ENCODE data around the gene BFSP1.
A peak's percentile ranks its signal among the peaks of the same experiment; 100 is the strongest.

Gene BFSP1

DNA sequence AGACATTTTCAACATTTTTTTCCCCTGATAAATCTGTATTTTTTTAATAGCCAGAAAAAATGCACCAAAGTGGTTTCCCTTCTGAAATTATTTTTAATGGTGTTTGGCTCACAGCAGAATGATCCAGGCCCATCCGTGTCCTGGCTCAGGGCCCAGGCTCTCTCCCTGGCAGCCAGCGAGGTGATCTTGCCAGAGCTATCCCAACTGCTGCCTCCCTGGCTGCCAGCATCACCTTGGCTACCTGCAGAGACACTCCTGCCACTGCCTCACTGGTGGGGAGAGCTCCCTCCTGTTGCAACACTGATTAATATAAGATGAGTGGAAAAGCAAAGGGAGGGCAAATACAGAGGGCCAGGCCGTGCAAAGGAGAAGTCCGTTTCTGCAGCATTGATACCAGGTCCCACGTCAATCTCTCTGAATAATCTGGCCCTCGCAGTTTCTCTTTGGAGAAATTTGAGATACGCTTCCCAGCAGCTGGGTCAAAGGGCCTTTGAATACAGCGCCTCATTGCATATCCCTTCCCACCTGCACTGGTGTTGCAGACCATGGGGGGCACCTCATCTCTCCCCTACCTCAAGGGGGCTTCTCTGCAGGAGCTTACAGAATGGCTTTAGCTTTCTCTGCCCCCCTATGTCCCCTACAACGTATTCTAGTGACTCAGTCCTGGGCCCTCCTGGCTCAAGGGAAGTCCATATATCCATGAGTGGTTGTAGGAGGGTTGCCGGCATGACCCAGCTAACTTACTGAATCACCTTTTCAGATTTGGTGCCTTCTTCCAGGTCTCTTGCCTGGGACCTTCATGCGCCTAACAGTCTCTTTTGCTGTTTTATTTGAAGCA is 25.9 kb upstream of the BFSP1 start:
- DNase-seq = no peak

DNA sequence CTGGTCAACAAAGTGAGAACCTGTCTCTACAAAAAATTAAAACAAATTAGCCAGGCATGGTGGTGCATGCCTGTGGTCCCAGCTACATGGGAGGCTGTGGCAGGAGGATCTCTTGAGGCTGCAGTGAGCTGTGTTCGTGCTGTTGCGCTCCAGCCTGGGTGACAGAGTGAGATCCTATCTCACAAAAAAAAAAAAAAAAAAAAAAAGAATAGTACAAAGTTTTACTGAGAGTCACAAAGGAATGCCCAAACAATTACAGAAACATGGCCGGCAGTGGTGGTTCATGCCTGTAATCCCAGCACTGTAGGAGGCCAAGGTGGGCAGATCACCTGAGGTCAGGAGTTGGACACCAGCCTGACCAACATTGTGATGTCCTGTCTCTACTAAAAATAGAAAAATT is 23.9 kb upstream of the BFSP1 start:
- no peak for DNase-seq

- DNase-seq = no peak
Observed at GRCh38 chr20:17549131-17549530, 18.0 kb upstream of the BFSP1 start.

GRCh38 chr20:17545127-17545526 is 13.9 kb upstream of the BFSP1 start:
- no peak for DNase-seq

- no peak for DNase-seq
Observed at GRCh38 chr20:17543531-17544131, 12.5 kb upstream of the BFSP1 start.

DNA sequence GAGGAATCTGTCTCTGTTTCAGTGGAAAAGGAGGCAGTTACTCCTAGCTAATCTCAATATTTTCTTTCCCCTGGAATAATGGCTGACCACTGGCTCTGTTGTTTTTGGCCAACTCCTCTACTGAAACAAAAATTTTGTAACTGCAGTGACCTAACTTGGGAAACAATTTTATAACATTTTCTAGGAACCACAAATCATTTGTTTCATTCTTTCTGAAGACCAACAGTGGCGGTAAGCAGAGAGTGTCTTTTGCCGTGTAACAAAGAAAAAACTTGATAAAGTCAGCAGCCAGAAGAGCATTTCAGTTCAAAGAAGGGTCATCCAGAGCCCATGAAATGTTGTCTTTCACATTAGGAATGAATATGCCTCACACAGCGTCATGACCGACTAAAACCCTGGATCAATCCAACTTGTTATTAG is 11.8 kb upstream of the BFSP1 start:
- no peak for DNase-seq

GRCh38 chr20:17542481-17542880 is 11.3 kb upstream of the BFSP1 start:
- no peak for DNase-seq

DNA sequence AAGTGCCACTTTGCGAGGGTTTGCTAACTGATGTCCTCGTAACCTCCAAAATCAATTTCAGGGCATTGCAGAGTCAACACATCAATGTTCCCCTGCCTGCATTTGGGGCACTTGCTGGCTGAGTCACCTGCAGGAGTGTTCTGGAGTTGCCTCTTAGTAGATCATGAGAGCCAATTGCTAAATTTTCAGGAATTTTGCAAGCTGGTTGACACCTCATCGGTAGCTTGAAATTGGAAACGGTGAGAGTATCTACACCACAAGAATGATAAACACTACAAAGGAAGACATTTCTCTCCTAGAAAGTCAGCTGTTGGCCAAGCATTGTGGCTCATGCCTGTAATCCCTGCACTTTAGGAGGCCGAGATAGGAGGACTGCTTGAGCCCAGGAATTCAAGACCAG is 10.8 kb upstream of the BFSP1 start:
- no peak for DNase-seq

DNA sequence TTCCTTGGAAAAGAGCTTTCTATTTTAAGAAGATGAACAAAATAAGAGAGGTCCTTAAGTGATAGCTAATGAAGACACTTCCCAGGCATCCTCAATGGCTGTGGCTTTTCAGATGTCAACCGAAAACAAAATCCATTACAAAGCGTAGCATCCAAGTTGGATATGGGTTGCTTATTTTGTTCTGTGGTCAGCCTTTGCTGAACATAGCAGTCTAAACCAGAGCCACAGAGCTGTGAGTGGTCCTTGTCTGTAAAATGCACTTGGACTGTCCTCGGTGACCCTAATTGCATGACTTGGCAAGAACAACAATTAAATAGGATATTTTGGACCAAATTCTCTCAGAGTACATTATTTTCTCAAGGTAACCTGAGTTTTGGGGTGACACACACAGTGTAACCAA is 10.4 kb upstream of the BFSP1 start:
- no peak for DNase-seq

DNA sequence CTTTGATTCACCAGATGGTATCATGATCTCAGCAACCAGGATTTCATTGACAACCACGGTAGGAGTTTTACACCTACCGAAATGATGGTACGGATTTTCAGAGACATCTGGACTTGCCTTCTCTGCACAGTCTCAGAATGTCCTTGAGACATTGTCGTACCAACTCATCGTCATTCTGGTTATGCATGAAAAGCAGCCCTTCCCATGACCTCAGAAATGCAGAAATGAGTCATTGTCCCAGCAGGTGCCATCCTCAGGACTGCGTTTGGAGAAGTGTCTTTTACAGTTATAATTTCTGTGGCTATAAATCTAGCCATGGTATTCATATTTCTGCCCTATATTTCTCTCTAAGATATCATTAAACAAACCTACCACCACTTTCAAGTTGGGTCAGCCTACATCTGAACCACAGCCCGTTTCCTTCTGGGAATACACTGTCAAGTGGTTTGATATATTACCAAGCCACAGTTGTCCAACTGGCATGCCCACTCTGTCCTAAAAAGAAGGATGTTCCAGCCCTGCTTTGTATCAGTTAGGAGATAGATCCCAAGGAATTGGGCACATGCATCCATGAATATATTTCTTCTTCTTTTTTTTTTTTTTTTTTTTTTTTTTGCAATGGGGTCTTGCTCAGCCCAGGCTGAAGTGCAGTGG is 7.5 kb upstream of the BFSP1 start:
- no peak for DNase-seq

- no peak for DNase-seq
Observed at GRCh38 chr20:17537959-17538358, 6.8 kb upstream of the BFSP1 start.

GRCh38 chr20:17536944-17537444 is 5.8 kb upstream of the BFSP1 start:
- peak; percentile 58 to 69 for DNase-seq

DNA sequence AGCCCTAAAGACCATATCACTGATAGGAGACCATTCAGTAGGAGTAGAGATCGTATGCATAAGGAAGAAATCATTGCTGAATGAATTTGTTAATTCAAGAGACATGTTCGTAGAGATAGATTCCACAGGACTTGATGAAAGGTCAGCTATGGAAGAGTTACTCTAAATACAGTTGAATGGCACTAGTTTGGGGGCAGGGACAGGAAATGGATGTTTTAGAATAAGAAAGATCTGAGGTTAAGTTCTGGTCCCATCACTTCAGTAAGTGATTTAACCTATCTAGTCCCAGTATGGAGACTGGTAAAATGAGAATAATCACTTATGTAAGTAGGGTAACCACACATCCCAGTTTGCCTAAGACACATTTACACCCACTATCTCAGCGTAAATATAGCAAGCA is 2.9 kb upstream of the BFSP1 start:
- no peak for DNase-seq

- DNase-seq = no peak
Observed at GRCh38 chr20:17533396-17533795, 2.2 kb upstream of the BFSP1 start.

GRCh38 chr20:17531665-17532025 is 466 bp upstream of the BFSP1 start:
- no peak for DNase-seq

DNA sequence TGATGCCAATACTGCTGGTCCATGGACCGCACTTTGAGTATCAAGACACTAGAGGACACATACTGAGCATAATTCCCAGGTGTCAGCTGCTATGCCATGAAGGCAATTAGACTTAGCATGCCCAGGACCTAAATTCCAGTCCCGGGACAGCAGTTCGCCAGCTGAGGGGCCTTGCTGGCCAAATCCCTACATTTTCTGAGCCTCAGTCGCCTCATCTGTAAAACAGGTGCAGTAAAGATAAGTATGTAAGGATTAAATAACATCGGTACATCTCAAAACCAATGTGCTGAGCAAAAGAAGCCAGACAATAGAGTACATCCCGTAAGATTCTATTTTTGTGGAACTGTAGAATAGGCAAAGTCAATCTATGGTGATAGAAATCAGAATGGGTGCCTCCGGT is 1.0 kb downstream of the BFSP1 start:
- DNase-seq = no peak

DNA sequence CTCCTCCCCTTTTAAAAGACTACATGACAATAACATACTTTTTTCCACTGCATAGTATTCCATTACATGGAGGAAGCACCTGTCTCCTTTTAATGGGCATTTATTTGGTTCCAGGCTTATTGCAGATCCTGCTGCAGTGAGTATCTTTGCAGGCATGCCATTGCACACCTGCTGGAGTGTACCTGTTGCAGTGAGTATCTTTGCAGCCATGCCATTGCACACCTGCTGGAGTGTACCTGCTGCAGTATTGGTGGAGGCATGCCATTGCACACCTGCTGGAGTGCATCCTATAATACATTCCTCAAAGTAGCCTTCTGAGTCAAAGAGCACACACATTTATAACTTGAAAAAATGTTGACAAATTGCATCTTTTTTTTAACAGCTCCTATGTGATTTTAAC is 1.6 kb downstream of the BFSP1 start:
- no peak for DNase-seq

DNA sequence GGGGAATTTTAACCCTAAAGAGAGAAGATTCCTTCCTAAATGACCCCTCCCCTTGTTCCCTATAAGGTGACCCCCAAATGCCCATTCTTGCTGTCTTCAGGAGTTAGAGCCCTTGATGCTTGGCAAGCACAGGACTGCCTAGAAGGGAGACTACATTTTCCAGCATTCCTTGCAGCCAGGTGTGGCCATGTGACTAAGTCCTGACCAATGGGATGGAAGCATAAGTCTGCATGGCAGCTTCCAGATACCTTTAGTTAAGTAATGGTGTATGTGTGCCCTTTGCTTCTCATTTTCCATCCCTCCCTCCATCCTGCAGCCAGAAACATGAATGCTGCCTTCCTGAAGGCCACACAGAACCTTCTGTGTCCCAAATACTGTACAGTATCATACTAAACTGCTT is 5.5 kb downstream of the BFSP1 start:
- DNase-seq = no peak

DNA sequence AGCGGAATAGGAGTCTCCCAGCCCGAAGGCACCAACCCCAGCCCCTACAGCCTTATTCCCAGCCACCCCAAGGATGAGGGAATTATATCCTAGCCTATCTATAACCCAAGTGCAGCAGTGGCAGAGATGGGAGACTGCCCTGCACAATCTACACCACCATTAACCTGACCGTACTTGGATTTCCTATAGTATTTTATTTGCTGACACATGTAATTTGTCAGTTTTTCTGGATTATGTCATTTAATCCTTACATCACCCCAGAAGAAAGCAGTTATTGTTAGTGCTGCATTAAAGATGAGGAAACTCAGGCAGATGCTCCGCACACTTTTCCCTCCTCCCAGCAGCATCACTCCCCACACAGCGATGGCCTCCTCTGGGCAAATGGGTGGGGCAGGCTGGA is 6.0 kb downstream of the BFSP1 start:
- DNase-seq = no peak

- no peak for DNase-seq
Observed at GRCh38 chr20:17524560-17524959, 6.6 kb downstream of the BFSP1 start.

DNA sequence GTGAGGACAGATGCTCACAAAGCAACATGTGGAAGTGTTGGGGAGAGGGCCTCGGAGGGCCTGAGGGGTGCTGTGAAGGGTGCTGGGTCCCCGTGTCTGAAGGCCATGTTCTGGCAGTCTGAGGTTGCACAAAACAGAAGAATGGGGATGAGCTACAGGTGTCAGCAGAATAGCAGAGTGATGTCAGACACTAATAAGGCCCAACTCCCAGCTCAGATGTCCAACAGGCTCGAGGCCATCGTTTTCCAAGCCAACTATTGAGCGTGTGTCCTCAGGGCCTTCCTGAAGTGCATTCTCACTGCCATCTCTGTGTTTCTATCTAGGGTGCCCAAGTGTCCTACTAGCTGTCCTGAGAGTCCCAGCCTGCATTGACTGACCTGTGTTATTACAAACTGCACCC is 7.9 kb downstream of the BFSP1 start:
- DNase-seq = no peak

- DNase-seq = no peak
Observed at GRCh38 chr20:17522528-17522927, 8.7 kb downstream of the BFSP1 start.

DNA sequence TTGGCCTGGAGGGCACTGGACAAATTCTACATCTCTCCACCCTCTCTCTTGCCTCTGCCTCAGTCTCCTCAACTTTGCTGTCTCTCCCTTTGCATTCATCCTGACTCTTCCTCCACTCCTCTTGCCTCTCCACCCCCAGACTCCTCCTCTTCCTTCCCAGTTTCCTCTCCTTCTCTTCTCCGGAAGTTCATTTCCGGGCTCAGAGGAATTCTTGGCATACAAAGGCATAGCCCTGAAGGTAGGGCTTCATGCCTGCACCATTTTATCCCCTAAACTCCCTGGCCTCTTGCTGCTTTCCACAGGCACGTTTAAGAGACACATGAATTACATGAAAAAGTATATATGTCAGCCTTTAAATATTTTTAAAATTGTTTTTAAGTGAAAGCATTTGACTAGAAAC is 10.6 kb downstream of the BFSP1 start:
- DNase-seq = no peak

DNA sequence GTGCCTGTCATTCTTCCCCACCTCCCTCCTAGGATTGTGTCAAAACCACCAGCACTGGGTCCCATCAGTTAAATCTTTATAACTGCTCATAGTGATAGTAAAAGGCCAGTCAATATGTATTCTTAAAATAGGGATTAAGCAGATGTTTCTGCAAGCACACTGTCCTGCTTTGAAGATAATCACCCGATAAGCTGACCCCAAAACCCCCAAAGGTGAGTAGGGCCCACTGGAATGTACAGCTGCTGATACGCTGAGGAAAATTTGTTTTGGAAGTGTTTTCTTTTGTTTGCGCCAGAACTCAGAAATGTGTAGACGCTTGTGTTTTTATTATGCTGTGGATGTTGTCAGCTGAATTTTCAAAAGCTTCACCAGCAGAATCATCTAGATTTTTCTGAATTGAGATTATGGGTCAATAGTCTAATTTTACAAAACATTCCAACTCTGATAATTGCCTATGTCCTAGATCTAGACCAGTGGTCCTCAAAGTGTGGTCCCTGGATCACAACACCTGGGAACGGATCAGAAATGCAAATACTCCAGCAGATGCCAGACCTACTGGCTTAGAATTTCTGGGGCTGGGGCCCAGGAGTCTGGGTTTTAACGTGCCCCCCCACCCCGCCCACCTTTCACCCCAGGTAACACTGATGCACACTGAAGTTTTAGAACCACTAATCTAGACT is 11.4 kb downstream of the BFSP1 start:
- DNase-seq = no peak
